ENCODE data around the gene TNFSF13B. TPM values are rescaled to one million over a fixed set of nuclear protein-coding genes. Genes with fewer than 3 reads are reported as not detected.

Gene TNFSF13B
- total RNA-seq, 2 experiments from 2014 or later = 3.1 to 5.2 TPM

DNA sequence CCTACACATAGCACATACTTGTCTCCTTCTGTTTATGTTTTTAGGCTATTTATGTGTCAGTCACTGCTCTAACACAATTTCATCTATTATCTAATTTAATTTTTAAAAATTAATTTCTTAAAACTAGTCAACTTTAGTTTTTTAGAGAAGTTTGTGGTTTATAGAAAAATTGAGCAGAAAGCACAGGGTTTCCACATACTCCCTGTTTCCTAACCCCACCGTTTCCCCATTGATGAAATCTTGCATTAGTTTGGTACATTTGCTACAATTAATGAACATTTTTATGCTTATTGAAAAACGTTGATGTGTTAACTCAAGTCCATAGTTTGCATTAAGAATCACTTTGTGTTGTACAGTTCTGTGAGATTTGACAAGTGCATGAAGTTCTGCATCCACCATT lies 53.5 kb downstream of the TNFSF13B start:
- CTCF ChIA-PET = interaction anchor here (0.8 to 0.9 kb wide), 2 partner anchors 19 to 185 kb away, joined by 3 to 4 read pairs; no protein-coding TSS in a partner anchor

DNA sequence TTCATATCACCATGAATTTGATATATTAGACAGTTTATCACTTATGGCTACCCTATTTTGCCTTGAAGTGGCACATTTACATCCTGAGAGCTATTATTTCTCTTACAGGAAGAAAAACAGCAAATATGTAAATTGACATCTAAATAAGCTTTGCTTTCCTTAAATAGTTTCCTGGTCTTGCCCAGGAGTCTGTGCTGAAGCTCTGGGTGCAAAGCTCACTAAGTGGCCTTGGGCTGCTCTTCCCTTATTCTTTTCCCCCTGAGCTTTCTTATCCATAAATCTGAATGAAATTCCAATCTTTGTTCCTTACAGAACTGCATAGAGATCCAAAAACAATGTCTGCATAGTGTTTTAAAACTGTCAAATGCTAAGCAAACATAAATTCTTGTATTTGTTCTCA lies 56.3 kb downstream of the TNFSF13B start:
- Mint-ChIP-seq H3K27ac (no peak overlapping the region), H3K36me3 (ENCODE audit: low read depth) (no peaks in the 10 kb centered on the region), H3K27me3 (ENCODE audit: low read depth) (peaks cover 12% of the 10 kb centered on the region), H3K4me3 (no peak overlapping the region), H3K4me1 (ENCODE audit: low read depth) (peaks cover 5% of the 10 kb centered on the region), H3K9me3 (ENCODE audit: insufficient read depth) (no peaks in the 10 kb centered on the region)
- ChIA-PET POLR2A (no interaction called here), CTCF (interaction anchor here (1.1 kb wide), 1 partner anchor 56 kb away, joined by 4 read pairs; no protein-coding TSS in a partner anchor)
- ATAC-seq (no peak), DNase-seq (no peak)

More for the DNA sequence above, 53.5 kb downstream of the TNFSF13B start:
- Mint-ChIP-seq H3K4me3 (no peak overlapping the region), H3K27me3 (ENCODE audit: low read depth) (peaks cover 10% of the 10 kb centered on the region), H3K36me3 (ENCODE audit: low read depth) (no peaks in the 10 kb centered on the region), H3K9me3 (ENCODE audit: insufficient read depth) (no peaks in the 10 kb centered on the region), H3K4me1 (ENCODE audit: low read depth) (peaks cover 5% of the 10 kb centered on the region), H3K27ac (no peak overlapping the region)
- ATAC-seq = no peak
- POLR2A ChIA-PET = no interaction called here
- DNase-seq = no peak

GRCh38 chr13:108326309-108326708 lies 56.8 kb downstream of the TNFSF13B start:
- DNase-seq = no peak
- Mint-ChIP-seq H3K27me3 (ENCODE audit: low read depth) (peaks cover 12% of the 10 kb centered on the region), H3K4me1 (ENCODE audit: low read depth) (peaks cover 5% of the 10 kb centered on the region), H3K9me3 (ENCODE audit: insufficient read depth) (no peaks in the 10 kb centered on the region), H3K36me3 (ENCODE audit: low read depth) (no peaks in the 10 kb centered on the region), H3K27ac (no peak overlapping the region), H3K4me3 (no peak overlapping the region)
- ChIA-PET CTCF (interaction anchor here (1.1 kb wide), 1 partner anchor 56 kb away, joined by 4 read pairs; no protein-coding TSS in a partner anchor), POLR2A (no interaction called here)
- ATAC-seq = no peak

DNA sequence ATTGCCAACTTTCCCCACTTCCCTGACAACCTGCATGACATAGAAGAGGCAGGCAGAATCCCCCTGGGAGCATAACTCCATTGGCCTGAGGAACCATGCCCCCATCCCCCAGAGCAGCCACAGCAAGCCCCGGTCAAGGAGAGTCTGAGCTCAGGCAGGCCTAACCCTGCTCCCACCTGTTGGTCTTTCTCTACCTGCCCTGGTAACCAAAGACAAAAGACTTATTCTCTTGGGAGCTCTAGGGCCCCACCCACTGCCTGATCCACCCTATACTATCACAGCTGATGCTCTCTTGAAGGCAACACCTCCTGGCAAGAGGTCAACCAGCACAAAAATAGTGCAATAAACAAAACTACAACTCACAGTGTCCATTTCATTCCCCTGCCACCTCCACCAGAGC lies 59.3 kb downstream of the TNFSF13B start:
- no peaks in the 10 kb centered on the region for H3K9me3 Mint-ChIP-seq (ENCODE audit: insufficient read depth)
- ChIA-PET CTCF (no interaction called here), POLR2A (no interaction called here)
- H3K4me1 Mint-ChIP-seq (ENCODE audit: low read depth) = peaks cover 5% of the 10 kb centered on the region
- H3K36me3 Mint-ChIP-seq (ENCODE audit: low read depth) = no peaks in the 10 kb centered on the region
- DNase-seq = no peak
- peaks cover 6% of the 10 kb centered on the region for H3K27me3 Mint-ChIP-seq (ENCODE audit: low read depth)
- no peak for ATAC-seq
- no peak overlapping the region for H3K4me3 Mint-ChIP-seq
- H3K27ac Mint-ChIP-seq = no peak overlapping the region

- Mint-ChIP-seq H3K4me3 (no peak overlapping the region), H3K4me1 (ENCODE audit: low read depth) (no peaks in the 10 kb centered on the region), H3K36me3 (ENCODE audit: low read depth) (no peaks in the 10 kb centered on the region), H3K9me3 (ENCODE audit: insufficient read depth) (no peaks in the 10 kb centered on the region), H3K27ac (no peak overlapping the region), H3K27me3 (ENCODE audit: low read depth) (peaks cover 11% of the 10 kb centered on the region)
- CTCF ChIA-PET = no interaction called here
- DNase-seq (no peak), ATAC-seq (no peak)
- POLR2A ChIA-PET = no interaction called here
Measured at GRCh38 chr13:108332791-108333190, 63.3 kb downstream of the TNFSF13B start.

GRCh38 chr13:108342369-108343289 lies 73.1 kb downstream of the TNFSF13B start:
- Mint-ChIP-seq H3K4me3 (no peak overlapping the region), H3K27me3 (ENCODE audit: low read depth) (peaks cover 3% of the 10 kb centered on the region), H3K4me1 (ENCODE audit: low read depth) (peaks cover 6% of the 10 kb centered on the region), H3K27ac (no peak overlapping the region), H3K9me3 (ENCODE audit: insufficient read depth) (no peaks in the 10 kb centered on the region), H3K36me3 (ENCODE audit: low read depth) (no peaks in the 10 kb centered on the region)
- ATAC-seq (no peak), DNase-seq (no peak)
- CTCF ChIA-PET = interaction anchor here (1.3 to 1.5 kb wide), 2 partner anchors 11 to 552 kb away, joined by 5 to 6 read pairs; no protein-coding TSS in a partner anchor
- POLR2A ChIA-PET = no interaction called here

DNA sequence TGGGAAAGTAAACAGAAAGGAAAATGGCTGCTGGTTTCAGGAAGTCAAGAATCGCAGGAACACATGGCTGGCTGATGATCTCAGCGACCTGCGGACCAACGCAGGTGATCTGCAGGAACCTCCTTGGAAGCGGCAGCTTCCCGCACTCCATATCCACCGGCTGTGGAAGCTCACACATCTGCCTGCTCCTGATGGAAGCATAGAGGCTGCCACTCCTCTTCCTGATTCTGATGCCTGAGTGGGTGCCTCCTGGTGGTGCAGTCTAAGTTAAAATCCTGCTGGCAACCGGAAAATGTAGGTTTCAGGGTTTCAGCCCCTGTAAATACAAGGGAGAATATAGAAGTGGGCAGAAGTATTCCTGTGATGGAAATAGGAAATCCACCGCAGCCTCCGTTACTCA lies 75.5 kb downstream of the TNFSF13B start:
- Mint-ChIP-seq H3K9me3 (ENCODE audit: insufficient read depth) (no peaks in the 10 kb centered on the region), H3K27me3 (ENCODE audit: low read depth) (no peaks in the 10 kb centered on the region), H3K27ac (no peak overlapping the region), H3K4me3 (no peak overlapping the region), H3K4me1 (ENCODE audit: low read depth) (peaks cover 6% of the 10 kb centered on the region), H3K36me3 (ENCODE audit: low read depth) (no peaks in the 10 kb centered on the region)
- ATAC-seq (no peak), DNase-seq (no peak)
- CTCF ChIA-PET = no interaction called here
- POLR2A ChIA-PET = no interaction called here

DNA sequence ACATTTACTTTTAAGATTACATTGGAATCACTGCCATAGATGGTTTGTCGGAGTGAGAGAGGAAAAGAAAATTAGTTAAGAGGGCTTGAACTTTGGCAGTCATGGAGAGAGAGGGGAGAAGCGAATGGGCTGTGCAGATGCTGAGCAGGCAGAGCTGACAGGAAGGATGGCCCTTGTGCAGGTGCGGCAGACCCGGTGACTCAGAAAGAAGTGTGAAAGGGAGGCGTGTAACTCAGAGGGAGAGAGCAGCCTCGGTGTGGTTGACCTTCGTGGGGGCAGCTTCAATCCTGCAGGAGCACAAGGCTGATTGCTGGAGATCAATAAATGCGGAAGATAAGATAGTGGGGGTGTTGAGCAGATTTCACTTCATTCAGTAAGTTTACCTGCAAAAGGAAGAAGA lies 76.9 kb downstream of the TNFSF13B start:
- H3K27ac Mint-ChIP-seq = no peak overlapping the region
- no peak overlapping the region for H3K4me3 Mint-ChIP-seq
- peaks cover 6% of the 10 kb centered on the region for H3K4me1 Mint-ChIP-seq (ENCODE audit: low read depth)
- H3K9me3 Mint-ChIP-seq (ENCODE audit: insufficient read depth) = no peaks in the 10 kb centered on the region
- no peaks in the 10 kb centered on the region for H3K27me3 Mint-ChIP-seq (ENCODE audit: low read depth)
- H3K36me3 Mint-ChIP-seq (ENCODE audit: low read depth) = no peaks in the 10 kb centered on the region
- DNase-seq = no peak
- ChIA-PET CTCF (no interaction called here), POLR2A (no interaction called here)
- ATAC-seq = no peak

DNA sequence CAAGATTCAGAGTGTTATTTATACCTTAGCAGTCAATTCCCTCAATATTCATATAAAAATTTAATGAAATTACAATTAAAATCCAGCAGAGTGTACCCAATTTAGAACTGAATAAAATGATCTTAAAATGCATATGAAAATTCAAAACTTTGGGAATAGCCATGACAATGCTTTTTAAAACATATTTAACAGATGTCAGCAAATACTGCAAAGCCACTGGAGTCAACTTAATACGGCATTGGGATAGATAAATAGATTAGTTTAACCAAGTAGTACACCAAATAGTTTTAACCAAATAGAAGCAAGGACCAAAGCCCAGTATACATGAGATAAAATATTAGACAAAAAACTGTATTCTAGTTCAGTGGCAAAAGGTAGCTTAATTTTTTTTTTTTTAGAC lies 79.8 kb downstream of the TNFSF13B start:
- no peaks in the 10 kb centered on the region for H3K27me3 Mint-ChIP-seq (ENCODE audit: low read depth)
- ChIA-PET POLR2A (no interaction called here), CTCF (interaction anchor here (1.5 kb wide), 1 partner anchor 566 kb away, joined by 3 read pairs; no protein-coding TSS in a partner anchor)
- ATAC-seq = no peak
- H3K36me3 Mint-ChIP-seq (ENCODE audit: low read depth) = no peaks in the 10 kb centered on the region
- no peak overlapping the region for H3K4me3 Mint-ChIP-seq
- no peaks in the 10 kb centered on the region for H3K9me3 Mint-ChIP-seq (ENCODE audit: insufficient read depth)
- no peak for DNase-seq
- no peak overlapping the region for H3K27ac Mint-ChIP-seq
- no peaks in the 10 kb centered on the region for H3K4me1 Mint-ChIP-seq (ENCODE audit: low read depth)

DNA sequence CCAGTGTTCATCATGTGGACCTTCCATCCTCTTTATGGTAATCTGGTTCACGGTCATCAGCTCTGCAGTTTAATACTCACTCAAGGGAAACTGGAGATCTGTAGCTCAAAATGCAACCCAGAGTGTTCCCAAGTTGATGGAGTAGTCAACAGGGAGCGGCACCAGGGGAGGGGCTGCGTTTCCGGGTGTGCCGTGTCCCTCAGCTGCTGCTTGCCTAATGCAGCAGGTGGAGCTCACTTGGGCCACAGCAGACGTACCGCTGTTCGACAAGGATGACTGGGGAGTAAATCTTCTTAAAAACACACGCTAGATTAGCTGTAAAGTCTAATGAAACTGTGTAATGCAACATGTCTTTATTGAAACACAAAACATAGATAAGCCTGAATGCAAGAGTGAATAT lies 81.1 kb downstream of the TNFSF13B start:
- Mint-ChIP-seq H3K4me1 (ENCODE audit: low read depth) (no peaks in the 10 kb centered on the region), H3K9me3 (ENCODE audit: insufficient read depth) (no peaks in the 10 kb centered on the region), H3K36me3 (ENCODE audit: low read depth) (no peaks in the 10 kb centered on the region), H3K4me3 (no peak overlapping the region), H3K27me3 (ENCODE audit: low read depth) (peaks cover 3% of the 10 kb centered on the region), H3K27ac (no peak overlapping the region)
- ChIA-PET CTCF (interaction anchor here (1.5 kb wide), 1 partner anchor 565 kb away, joined by 3 read pairs; no protein-coding TSS in a partner anchor), POLR2A (no interaction called here)
- DNase-seq (no peak), ATAC-seq (no peak)

DNA sequence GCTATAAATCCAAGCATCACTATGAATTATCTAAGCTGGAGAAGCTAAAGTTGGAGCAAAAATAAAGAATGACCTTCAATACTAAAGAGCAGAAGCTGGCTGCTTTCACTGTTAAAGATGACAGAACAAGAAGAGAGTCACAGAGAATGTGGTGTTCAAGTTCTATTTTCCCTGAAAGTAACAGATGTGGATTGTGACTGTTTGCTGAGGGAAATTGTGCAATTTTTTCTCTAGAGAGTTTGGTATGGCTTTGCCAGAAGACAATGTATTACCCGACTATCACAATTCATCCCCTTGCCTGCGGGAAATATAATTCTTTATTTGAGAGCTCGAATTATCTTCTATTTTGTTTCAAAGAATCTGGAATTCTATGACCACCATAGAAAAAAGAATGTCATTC lies 83.1 kb downstream of the TNFSF13B start:
- no peak overlapping the region for H3K27ac Mint-ChIP-seq
- DNase-seq (no peak), ATAC-seq (no peak)
- no peak overlapping the region for H3K4me3 Mint-ChIP-seq
- no peaks in the 10 kb centered on the region for H3K4me1 Mint-ChIP-seq (ENCODE audit: low read depth)
- ChIA-PET CTCF (interaction anchor here (1.8 kb wide), 1 partner anchor 10 kb away, joined by 5 read pairs; no protein-coding TSS in a partner anchor), POLR2A (no interaction called here)
- no peaks in the 10 kb centered on the region for H3K9me3 Mint-ChIP-seq (ENCODE audit: insufficient read depth)
- no peaks in the 10 kb centered on the region for H3K36me3 Mint-ChIP-seq (ENCODE audit: low read depth)
- peaks cover 3% of the 10 kb centered on the region for H3K27me3 Mint-ChIP-seq (ENCODE audit: low read depth)

DNA sequence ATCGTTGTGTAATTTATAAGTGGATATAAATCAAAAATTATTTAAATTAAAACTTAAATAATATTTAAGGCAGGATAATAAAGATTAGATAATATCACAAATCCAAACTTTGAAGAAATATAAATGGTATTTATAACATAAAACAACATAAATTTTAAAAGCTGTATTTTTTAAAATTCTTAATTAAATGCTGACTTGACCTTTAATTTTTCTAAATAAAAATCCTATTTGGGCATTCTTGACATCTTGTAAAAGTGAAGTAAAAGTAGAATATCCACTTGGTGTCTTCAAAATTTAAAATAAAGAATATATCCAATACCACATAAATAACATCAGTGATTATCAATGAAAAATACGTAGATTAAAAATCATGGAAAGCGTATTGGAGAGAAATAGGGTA lies 87.7 kb downstream of the TNFSF13B start:
- no peak overlapping the region for H3K4me3 Mint-ChIP-seq
- ATAC-seq (no peak), DNase-seq (no peak)
- H3K4me1 Mint-ChIP-seq (ENCODE audit: low read depth) = no peaks in the 10 kb centered on the region
- ChIA-PET CTCF (no interaction called here), POLR2A (no interaction called here)
- H3K36me3 Mint-ChIP-seq (ENCODE audit: low read depth) = no peaks in the 10 kb centered on the region
- H3K27ac Mint-ChIP-seq = no peak overlapping the region
- H3K27me3 Mint-ChIP-seq (ENCODE audit: low read depth) = peaks cover 3% of the 10 kb centered on the region
- no peaks in the 10 kb centered on the region for H3K9me3 Mint-ChIP-seq (ENCODE audit: insufficient read depth)
